CD14-positive monocyte (primary cell): Measurements from ENCODE around the gene EXOC6B. TPM values are rescaled to one million over a fixed set of nuclear protein-coding genes. Genes with fewer than 3 reads are reported as not detected.

Experiments used
- DNase-seq, 3 donors: peaks; one replicate each; pipeline ENCODE4 v3.0.0-alpha.2; 2011 to 2022
- H2AFZ ChIP-seq: 2 replicates; pipeline ENCODE4 v1.6.0; 2012; ENCODE audit warnings: mild to moderate bottlenecking, low read depth, low read length, inconsistent platforms; ENCODE audit not compliant: insufficient read depth, poor library complexity, severe bottlenecking
- H3K27ac ChIP-seq, 2 donors: 1 replicate in 1 of 2; 2 replicates in 1 of 2; pipeline ENCODE4 v1.5.1; 2012 to 2013; ENCODE audit warnings: low read length in 2 of 2, control low read depth in 1 of 2, inconsistent platforms in 1 of 2, low read depth in 1 of 2, mild to moderate bottlenecking in 1 of 2
- H3K27me3 ChIP-seq, 2 donors: one replicate each; pipeline versions ENCODE4 v1.6.0 to v1.6.1; 2011 to 2013; ENCODE audit warnings: low read length in 2 of 2; ENCODE audit not compliant: control insufficient read depth in 2 of 2, insufficient read depth in 2 of 2
- H3K36me3 ChIP-seq, 2 donors: replicated peaks in 1 of 2; 1 replicate in 1 of 2; 2 replicates in 1 of 2; pipeline versions ENCODE4 v1.5.1 to v1.6.1; 2012 to 2013; ENCODE audit warnings: low read length in 2 of 2, control low read depth in 1 of 2, inconsistent platforms in 1 of 2, mild to moderate bottlenecking in 1 of 2; ENCODE audit not compliant: insufficient read depth in 2 of 2, control insufficient read depth in 1 of 2
- H3K4me1 ChIP-seq, 2 donors: 1 replicate in 1 of 2; 2 replicates in 1 of 2; pipeline versions ENCODE4 v1.5.1 to v1.6.1; 2012 to 2013; ENCODE audit warnings: low read length in 2 of 2, control low read depth in 1 of 2, inconsistent platforms in 1 of 2, mild to moderate bottlenecking in 1 of 2, moderate library complexity in 1 of 2; ENCODE audit not compliant: insufficient read depth in 2 of 2, control insufficient read depth in 1 of 2
- H3K4me2 ChIP-seq: replicated peaks from 2 replicates; pipeline ENCODE3; 2012; ENCODE audit warnings: low read length, moderate library complexity, mild to moderate bottlenecking; ENCODE audit not compliant: poor library complexity, severe bottlenecking; ENCODE audit errors: extremely low read depth
- H3K4me3 ChIP-seq, 3 experiments: fragments of 200-600 bp in 1 of 3; sonication (generic) in 1 of 3; replicated peaks in 1 of 3; 1 replicate in 2 of 3; 2 replicates in 1 of 3; pipeline ENCODE4 v1.5.1; 2011 to 2013; ENCODE audit warnings: low read length in 3 of 3, mild to moderate bottlenecking in 3 of 3, control low read depth in 2 of 3, low read depth in 2 of 3, inconsistent platforms in 1 of 3, moderate library complexity in 1 of 3
- H3K79me2 ChIP-seq: 2 replicates; pipeline ENCODE4 v1.6.0; 2012; ENCODE audit warnings: mild to moderate bottlenecking, control low read depth, inconsistent platforms, low read length, moderate library complexity; ENCODE audit not compliant: insufficient read depth
- H3K9ac ChIP-seq: 2 replicates; pipeline ENCODE4 v1.6.0; 2017; ENCODE audit warnings: low read length, mild to moderate bottlenecking; ENCODE audit not compliant: insufficient read depth, poor library complexity, severe bottlenecking
- H3K9me3 ChIP-seq, 2 donors: replicated peaks in 1 of 2; 1 replicate in 1 of 2; 2 replicates in 1 of 2; pipeline versions ENCODE4 v1.5.1 to v1.6.1; 2012 to 2013; ENCODE audit warnings: low read length in 2 of 2, control low read depth in 1 of 2; ENCODE audit not compliant: control insufficient read depth in 1 of 2, insufficient read depth in 1 of 2
- H4K20me1 ChIP-seq: 2 replicates; pipeline ENCODE4 v1.6.0; 2012; ENCODE audit warnings: mild to moderate bottlenecking, low read length, control low read depth, moderate library complexity; ENCODE audit not compliant: insufficient read depth
- H3K27ac Mint-ChIP-seq, 7 donors: one replicate each; pipeline ENCODE4 v1.8.0; 2020; ENCODE audit warnings: mild to moderate bottlenecking in 7 of 7, mixed read lengths in 7 of 7, moderate library complexity in 6 of 7, inconsistent platforms in 2 of 7
- H3K27me3 Mint-ChIP-seq, 3 donors: one replicate each; pipeline ENCODE4 v1.8.0; 2021 to 2022; ENCODE audit warnings: low read depth in 3 of 3, mild to moderate bottlenecking in 3 of 3, mixed read lengths in 3 of 3, moderate library complexity in 3 of 3, inconsistent platforms in 1 of 3
- H3K36me3 Mint-ChIP-seq, 2 donors: one replicate each; pipeline ENCODE4 v1.8.0; 2020; ENCODE audit warnings: mixed read lengths in 2 of 2, inconsistent platforms in 1 of 2, mild to moderate bottlenecking in 1 of 2
- H3K4me1 Mint-ChIP-seq: one replicate; pipeline ENCODE4 v1.8.0; 2020; ENCODE audit warnings: mild to moderate bottlenecking, mixed read lengths
- H3K4me3 Mint-ChIP-seq, 2 donors: one replicate each; pipeline ENCODE4 v1.8.0; 2020; ENCODE audit warnings: mild to moderate bottlenecking in 2 of 2, mixed read lengths in 2 of 2, moderate library complexity in 1 of 2
- H3K9me3 Mint-ChIP-seq, 7 donors: one replicate each; pipeline ENCODE4 v1.8.0; 2020 to 2022; ENCODE audit warnings: mixed read lengths in 7 of 7, mild to moderate bottlenecking in 6 of 7, moderate library complexity in 6 of 7, inconsistent platforms in 2 of 7
- CTCF ChIP-seq: fragments of 200-600 bp; IDR thresholded peaks from one replicate; pipeline ENCODE4 v1.8.0; 2022; ENCODE audit warnings: antibody characterized with exemption, mild to moderate bottlenecking
- WGBS: methylation state at CpG from one replicate; pipeline ENCODE4 v1.1.5; 2013; ENCODE audit warnings: missing lambda C conversion rate; ENCODE audit not compliant: insufficient coverage; 5-methylcytosine and 5-hydroxymethylcytosine counted together
- intact Hi-C, 2 donors: fragments of 100-400 bp; cut with micrococcal nuclease; formaldehyde crosslinking; loops; one replicate each; pipeline versions ENCODE4 v1.15.0 to v1.15.1; 2023
- polyA plus RNA-seq, 3 donors: library from polyadenylated mRNA; depleted of rRNA in 1 of 3; unstranded in 2 of 3; stranded (reverse) in 1 of 3; fragments of 300-500 nt in 2 of 3; fragments of >200 nt in 1 of 3; fragmentation: Illumina TruSeq in 2 of 3; gene quantifications; 1 replicate in 2 of 3; 2 replicates in 1 of 3; pipeline ENCODE4 v1.2.3, GENCODE V29; 2012 to 2021

The EXOC6B gene
- polyA plus RNA-seq, 3 donors = 1.8 to 2.8 (median 2.1) TPM

GRCh38 chr2:72719416-72719815, 106.4 kb downstream of the EXOC6B start:
- Histone ChIP-seq H3K36me3 (no peaks in the 10 kb centered on the region), H3K9ac (no peak overlapping the region), H3K27me3 (no peaks in the 10 kb centered on the region), H3K4me1 (no peaks in the 10 kb centered on the region), H3K4me2 (no peak overlapping the region), H3K9me3 (no peaks in the 10 kb centered on the region), H3K4me3 (no peak overlapping the region), H3K79me2 (no peaks in the 10 kb centered on the region), H4K20me1 (no peaks in the 10 kb centered on the region), H3K27ac (no peak overlapping the region), H2AFZ (no peak overlapping the region)
- Mint-ChIP-seq H3K27me3 (peaks cover 0 to 1% (median 1%) of the 10 kb centered on the region in 3 donors), H3K4me1 (peaks cover 8% of the 10 kb centered on the region), H3K27ac (no peak overlapping the region), H3K36me3 (peaks cover 0 to 4% of the 10 kb centered on the region in 2 donors), H3K4me3 (no peak overlapping the region), H3K9me3 (no peaks in the 10 kb centered on the region)
- WGBS = 80% methylated on average over 1 of the region's 4 CpGs
- intact Hi-C loops = no loop called here
- no peak for DNase-seq
- no peak for TF ChIP-seq CTCF

DNA sequence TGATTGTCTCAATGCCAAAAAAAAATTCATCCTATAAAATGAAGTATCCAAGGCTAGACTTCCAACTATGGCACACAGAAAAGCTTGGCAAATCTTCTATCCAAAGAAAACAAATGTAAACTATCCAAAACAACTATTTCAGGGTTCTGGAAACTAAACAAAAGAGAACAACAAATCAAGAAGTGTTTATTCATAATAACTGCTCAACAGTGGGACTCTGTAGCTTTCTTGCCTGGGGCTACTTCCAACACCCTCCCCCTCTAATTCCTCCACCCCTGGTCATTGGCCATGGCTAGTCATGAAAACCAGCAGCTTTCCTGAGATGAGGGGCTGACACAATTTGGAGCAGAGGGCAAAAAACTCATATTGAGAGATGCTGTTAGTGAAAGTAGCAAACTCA, 107.0 kb downstream of the EXOC6B start:
- H3K27me3 Mint-ChIP-seq = peaks cover 0 to 1% (median 1%) of the 10 kb centered on the region in 3 donors
- Histone ChIP-seq H3K4me2 (no peak overlapping the region), H3K4me3 (no peak overlapping the region), H2AFZ (no peak overlapping the region), H3K9me3 (no peaks in the 10 kb centered on the region), H3K36me3 (no peaks in the 10 kb centered on the region), H3K27me3 (no peaks in the 10 kb centered on the region), H4K20me1 (no peaks in the 10 kb centered on the region), H3K27ac (no peak overlapping the region), H3K79me2 (no peaks in the 10 kb centered on the region), H3K9ac (no peak overlapping the region), H3K4me1 (no peaks in the 10 kb centered on the region)
- H3K4me1 Mint-ChIP-seq = peaks cover 8% of the 10 kb centered on the region
- no peaks in the 10 kb centered on the region for H3K9me3 Mint-ChIP-seq
- H3K4me3 Mint-ChIP-seq = no peak overlapping the region
- H3K27ac Mint-ChIP-seq = no peak overlapping the region
- intact Hi-C loops = no loop called here
- TF ChIP-seq CTCF = no peak
- H3K36me3 Mint-ChIP-seq = peaks cover 0 to 4% of the 10 kb centered on the region in 2 donors
- no peak for DNase-seq
